Kidney tubule cell (primary cell): ENCODE data around the gene MVK.

ENCODE experiments used
- DNase-seq: peaks from one replicate; pipeline ENCODE4 v3.0.0-alpha.2; 2018; ENCODE audit warnings: low spot score

The MVK gene

GRCh38 chr12:109635717-109636116 lies 62.1 kb downstream of the MVK start:
- no peak for DNase-seq

GRCh38 chr12:109637348-109637747 lies 63.8 kb downstream of the MVK start:
- DNase-seq: no peak

GRCh38 chr12:109637996-109638395 lies 64.4 kb downstream of the MVK start:
- DNase-seq: no peak

DNA sequence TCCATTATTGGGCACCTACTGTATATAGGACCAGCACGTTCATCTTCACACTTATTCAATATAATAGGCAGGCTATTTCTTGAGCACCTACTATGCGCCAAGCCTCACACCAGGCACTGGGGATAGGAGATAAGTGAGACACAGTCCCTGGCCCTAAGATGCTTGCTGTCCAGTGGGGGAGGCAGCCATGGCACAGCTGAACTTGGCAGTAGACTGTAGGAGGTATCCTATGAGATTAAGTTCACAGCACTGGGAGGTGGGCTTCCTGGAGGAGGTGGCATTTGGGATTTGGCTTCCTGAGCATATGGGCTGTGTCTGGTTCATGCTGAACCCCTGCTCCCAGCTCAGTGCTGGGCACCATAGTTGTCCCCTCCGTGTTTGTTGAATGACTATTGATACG lies 65.1 kb downstream of the MVK start:
- DNase-seq: no peak

- no peak for DNase-seq
Observed at GRCh38 chr12:109639151-109639872, 65.7 kb downstream of the MVK start.

DNA sequence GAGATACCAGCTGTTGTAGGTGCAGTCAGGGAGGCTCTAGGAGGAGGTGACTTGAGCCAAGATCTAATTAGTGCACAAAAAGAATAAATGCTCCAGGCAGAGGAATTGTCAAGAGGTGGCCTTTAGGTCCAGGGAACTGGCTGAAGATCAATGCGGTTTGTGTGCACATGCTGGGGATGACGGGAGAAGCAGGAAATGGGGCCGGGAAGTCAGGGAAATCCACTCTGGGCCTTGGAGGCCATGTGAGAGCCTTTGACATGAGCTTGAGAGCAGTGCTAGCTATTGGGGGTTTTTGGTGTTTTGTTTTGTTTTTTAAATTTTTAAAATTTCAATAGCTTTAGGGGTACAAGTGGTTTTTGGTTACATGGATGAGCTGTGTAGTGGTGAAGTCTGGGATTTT lies 67.4 kb downstream of the MVK start:
- DNase-seq: no peak

DNA sequence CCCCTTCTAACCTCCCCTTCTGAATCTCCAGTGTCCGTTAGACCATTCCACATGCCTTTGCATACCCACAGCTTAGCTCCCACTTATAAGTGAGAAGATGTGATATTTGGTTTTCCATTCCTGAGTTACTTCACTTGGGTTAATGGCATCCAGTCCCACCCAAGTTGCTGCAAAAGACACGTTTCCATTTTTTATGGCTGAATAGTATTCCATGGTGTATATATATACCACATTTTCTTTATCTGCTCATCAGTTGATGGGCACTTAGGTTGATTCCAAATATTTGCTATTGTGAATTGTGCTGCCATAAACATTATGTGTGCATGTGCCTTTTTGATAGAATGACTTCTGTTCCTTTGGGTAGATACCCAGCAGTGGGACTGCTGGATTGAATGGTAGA lies 67.8 kb downstream of the MVK start:
- no peak for DNase-seq

- no peak for DNase-seq
Observed at GRCh38 chr12:109642506-109643132, 69.0 kb downstream of the MVK start.

- no peak for DNase-seq
Observed at GRCh38 chr12:109645194-109645593, 71.6 kb downstream of the MVK start.

- DNase-seq: no peak
Observed at GRCh38 chr12:109645708-109646107, 72.1 kb downstream of the MVK start.
